GM19240 (cell line): ENCODE results near the gene KLHL29.

Source experiments
- DNase-seq: peaks from one replicate; pipeline ENCODE4 v3.0.0; 2011; ENCODE audit warnings: low spot score; ENCODE audit not compliant: insufficient read length

KLHL29 gene

DNA sequence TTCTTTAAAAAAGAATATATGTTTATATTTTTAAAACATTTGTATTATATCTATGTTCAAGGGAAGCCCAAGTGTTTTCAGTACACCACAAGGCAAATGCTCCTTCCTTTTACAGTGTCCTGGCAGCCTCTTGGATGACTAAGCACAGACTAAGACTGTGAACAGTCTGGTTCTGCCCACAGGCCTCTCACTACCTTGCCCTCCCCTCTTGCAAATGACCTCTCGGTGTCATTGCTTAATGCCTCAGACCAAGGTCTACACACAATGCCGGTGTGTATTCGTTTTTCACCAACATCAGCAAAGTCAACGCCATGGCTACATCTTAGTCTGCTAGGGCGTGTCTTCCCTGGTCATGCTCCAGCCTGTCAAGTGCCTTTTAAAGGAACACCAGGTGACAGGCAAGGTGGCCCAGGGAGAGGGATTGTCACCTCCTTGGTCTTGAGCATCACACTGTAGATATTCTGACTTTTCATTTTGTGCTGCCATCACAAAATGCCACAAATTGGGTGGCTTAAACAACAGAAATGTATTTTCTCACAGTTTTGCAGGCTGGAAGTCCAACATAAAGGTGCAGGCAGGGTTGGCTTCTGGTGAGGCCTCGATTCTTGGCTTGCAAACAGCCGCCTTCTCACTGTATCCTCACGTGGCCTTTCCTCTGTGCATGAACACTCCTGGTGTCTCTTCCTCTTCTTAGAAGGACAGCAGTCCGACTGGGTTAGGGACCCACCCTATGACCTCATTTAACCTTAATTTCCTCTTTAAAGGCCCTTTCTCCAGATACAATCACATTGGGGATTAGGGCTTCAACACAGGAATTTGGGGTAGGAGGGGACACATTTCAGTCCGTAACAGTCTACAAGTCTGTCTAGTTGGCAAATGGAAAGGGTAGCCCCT lies 266.5 kb downstream of the KLHL29 start:
- no peak for DNase-seq

DNA sequence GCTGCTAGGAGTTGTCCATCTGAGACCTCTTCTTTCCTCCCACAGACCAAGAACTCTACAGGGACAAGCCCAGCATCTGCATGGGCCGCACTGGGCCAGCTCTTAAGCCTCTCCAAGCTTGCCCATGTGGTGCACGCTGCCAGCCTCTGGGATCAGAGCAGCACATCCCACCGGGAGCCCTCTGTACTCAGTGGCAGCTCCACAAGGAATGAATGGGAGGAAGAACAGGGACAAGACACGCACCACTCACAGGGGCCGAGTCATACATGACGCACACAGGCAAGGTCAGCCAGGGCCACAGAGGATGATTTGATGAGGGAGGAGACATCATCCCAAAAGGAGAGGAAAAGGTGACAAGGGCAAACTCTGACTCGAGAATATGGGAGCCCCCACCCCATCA lies 268.3 kb downstream of the KLHL29 start:
- no peak for DNase-seq

- DNase-seq = no peak
These were observed 269.8 kb downstream of the KLHL29 start for GRCh38 chr2:23654756-23655155.

DNA sequence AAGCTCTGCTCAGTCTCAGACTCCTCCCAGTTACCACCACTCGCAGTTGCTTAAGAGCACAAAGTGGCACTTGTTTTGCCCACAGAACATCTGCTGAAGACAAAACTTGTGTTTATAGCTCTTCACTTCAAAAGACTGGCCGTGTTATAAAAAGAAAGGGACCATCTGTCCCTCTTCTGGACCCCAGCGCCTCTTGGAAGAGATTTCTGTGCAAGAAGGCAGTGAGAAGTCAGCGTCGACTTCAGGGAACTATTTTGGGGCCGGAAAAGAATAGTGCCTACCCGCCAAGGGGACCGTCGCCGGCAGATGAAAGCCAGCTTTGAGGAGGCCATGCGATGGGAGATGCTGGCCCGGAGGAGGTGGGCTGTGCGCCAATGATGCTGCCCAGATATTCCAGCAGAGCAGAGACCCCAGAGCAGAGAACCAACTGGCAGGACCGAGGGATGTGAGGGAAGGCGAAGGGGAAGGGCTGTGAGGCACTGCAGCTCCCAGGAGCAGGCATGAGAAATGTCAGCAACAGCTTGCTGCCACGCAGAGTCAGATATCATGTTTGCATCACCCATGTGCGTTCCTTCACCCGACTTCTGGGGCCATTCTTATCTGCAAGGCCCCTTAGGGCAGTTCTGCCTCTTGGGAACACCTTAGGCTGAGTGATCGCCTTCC lies 271.1 kb downstream of the KLHL29 start:
- DNase-seq = no peak

GRCh38 chr2:23656597-23656973 lies 271.6 kb downstream of the KLHL29 start:
- DNase-seq = no peak

DNA sequence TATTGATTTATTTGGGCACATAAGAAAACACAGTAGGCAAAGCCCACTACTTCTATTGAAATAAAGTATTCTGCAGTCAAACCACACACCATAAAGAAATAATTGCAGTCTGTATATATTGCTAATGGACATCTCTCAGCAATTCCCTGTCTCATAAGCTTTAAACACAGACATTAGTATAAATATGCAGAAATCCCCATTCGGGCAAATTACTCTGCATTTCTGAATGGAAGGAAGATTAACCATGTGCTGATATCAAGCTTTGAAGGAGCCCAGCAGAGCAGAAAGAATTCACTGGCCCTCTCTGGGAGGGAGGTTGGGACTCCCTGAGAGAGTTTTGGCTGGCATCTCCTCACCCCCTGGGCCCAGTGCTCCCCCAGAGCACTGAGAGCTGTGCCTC lies 272.4 kb downstream of the KLHL29 start:
- DNase-seq = no peak

DNA sequence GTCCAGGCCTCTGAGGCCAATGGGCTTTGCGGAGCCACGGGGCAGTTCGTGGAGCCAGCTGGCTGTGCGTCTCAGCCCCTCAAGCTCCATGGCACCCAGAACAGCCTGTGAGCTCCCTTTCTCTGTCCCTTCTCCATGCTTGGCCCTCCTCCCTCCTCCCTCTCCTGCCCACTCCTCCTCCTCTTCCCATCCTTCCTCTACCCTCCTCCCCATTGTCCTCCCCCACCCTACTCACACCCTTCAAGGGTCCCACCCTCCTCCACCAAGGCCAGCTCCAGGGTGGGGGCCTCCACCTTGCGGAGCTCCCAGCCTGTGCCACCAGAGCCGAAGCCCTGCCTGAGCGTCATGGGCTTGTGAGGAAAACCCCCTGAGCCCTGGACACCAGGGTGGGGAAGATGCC lies 273.0 kb downstream of the KLHL29 start:
- DNase-seq = no peak

- DNase-seq = no peak
These were observed 273.5 kb downstream of the KLHL29 start for GRCh38 chr2:23658466-23658942.

DNA sequence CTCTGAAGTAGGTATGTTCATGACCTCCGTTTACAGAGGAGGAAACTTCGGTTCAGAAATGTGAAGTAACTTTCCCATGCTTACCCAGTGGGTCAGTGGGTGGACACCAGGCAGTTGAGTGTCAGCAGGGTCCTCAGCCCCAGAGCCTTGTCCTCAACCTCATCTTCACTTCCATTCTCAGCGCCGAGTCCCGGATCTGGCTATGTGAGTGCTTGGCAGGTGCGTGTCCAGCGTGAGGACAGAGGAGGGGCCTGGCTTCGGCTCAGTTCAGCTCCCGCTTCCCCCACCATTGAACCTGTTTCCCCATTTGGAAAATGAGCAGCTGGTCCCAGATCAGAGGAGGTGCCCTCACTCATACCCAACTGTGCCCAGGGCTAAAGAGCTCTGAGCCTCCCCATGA lies 274.3 kb downstream of the KLHL29 start:
- no peak for DNase-seq

- DNase-seq = no peak
These were observed 274.8 kb downstream of the KLHL29 start for GRCh38 chr2:23659773-23660172.

DNA sequence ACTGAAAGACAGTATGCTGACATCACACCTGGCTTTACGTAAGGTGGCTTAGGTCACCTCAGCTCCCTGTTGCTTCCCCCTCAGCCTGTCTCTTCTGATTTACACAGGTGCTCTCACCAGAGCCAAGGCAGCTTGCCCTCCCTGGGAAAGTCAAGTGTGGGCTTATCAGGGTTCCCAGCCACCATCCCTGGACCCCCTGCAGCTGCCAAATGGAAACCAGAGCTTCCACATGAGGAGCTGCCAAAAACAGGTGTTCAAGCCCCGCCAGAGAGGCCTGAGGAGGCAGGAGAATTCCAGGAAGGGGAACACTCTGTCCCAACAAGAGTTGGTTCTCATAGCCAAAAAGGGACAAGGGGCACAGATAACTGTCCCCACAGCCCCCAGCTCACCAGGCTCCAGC lies 275.3 kb downstream of the KLHL29 start:
- no peak for DNase-seq

GRCh38 chr2:23661276-23662050 lies 276.5 kb downstream of the KLHL29 start:
- DNase-seq = no peak

- DNase-seq = no peak
These were observed 277.5 kb downstream of the KLHL29 start for GRCh38 chr2:23662466-23662865.

- DNase-seq = no peak
These were observed 278.3 kb downstream of the KLHL29 start for GRCh38 chr2:23662941-23663920.

GRCh38 chr2:23664066-23664788 lies 279.2 kb downstream of the KLHL29 start:
- DNase-seq = no peak

- DNase-seq = no peak
These were observed 281.4 kb downstream of the KLHL29 start for GRCh38 chr2:23666241-23666979.

DNA sequence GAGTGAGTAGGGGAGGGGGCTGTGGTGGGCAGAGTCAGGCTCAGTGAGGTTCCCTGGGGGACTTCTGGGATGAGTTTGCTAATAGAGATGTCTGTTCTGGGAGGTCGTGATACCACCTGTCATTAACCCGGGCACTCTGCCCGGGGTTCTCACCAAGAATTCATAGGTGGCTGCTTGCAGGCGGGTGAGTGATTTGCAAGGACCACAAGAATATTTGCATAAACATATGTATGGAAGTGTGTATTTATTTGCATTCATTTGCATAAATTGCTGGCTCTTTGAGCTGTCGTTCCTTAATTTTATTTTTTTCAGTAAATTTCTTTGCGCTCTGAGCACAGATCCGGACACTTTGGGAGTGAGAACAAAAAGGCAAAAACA lies 282.0 kb downstream of the KLHL29 start:
- DNase-seq = no peak

DNA sequence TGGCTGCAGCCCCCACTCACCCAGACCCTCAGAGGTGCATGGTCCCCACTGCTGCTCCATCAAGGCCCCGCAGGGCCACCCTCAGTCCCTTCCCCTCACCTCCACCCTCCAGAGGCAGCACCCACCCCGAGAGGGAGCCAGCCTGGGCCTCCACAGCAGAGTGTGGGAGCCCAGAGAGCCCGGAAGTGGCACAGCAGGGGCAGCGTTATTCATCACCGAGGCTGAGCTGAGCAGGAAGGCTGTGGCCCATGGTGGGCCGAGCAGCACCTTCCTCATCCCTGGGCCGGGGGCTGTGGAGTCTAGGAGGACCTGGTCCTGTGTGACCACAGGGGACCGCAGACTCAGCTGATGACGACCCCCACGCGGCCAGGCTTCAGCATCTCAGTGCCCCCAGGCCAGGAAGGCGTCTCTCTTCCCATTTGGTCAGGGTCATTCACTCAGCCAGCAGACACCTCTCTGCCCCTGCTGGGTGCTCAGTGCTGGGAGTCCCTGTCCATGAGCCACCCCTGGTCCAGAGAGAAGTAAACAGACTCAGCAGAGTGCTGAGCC lies 283.9 kb downstream of the KLHL29 start:
- DNase-seq = no peak
